ENCODE results near the gene POLR2L.

Gene POLR2L

GRCh38 chr11:813456-814096 lies 28.8 kb downstream of the POLR2L start:
- DNase-seq, result no peak

GRCh38 chr11:813072-813455 lies 29.3 kb downstream of the POLR2L start:
- DNase-seq, result no peak

- no peak for DNase-seq
These were observed 29.9 kb downstream of the POLR2L start for GRCh38 chr11:812390-812789.

GRCh38 chr11:811446-812245 lies 30.7 kb downstream of the POLR2L start:
- no peak for DNase-seq

- DNase-seq, result no peak
These were observed 32.2 kb downstream of the POLR2L start for GRCh38 chr11:810040-810567.

- DNase-seq, result peak; percentile 86 to 100 (median 97)
These were observed 32.9 kb downstream of the POLR2L start, which contains the start of gene RPLP2 for GRCh38 chr11:809287-810039. RPLP2 (plus strand) TSS chr11:809967; CDS start chr11:810235, 268 bp downstream.

GRCh38 chr11:808427-809286 lies 33.7 kb downstream of the POLR2L start:
- DNase-seq, result peak in 5 of 51 donors; percentile 69 to 88 (median 77)

- no peak for DNase-seq
These were observed 37.7 kb downstream of the POLR2L start for GRCh38 chr11:804599-804964.

GRCh38 chr11:803770-804598 lies 38.3 kb downstream of the POLR2L start:
- DNase-seq, result no peak

GRCh38 chr11:803467-803742 lies 38.9 kb downstream of the POLR2L start:
- DNase-seq, result no peak

GRCh38 chr11:802693-803466 lies 39.4 kb downstream of the POLR2L start:
- DNase-seq, result no peak

- no peak for DNase-seq
These were observed 40.2 kb downstream of the POLR2L start for GRCh38 chr11:802018-802617.

GRCh38 chr11:801097-801780 lies 41.1 kb downstream of the POLR2L start:
- DNase-seq, result no peak

GRCh38 chr11:800473-800872 lies 41.9 kb downstream of the POLR2L start:
- no peak for DNase-seq

- no peak for DNase-seq
These were observed 42.5 kb downstream of the POLR2L start for GRCh38 chr11:799641-800316.

GRCh38 chr11:798093-798713 lies 44.1 kb downstream of the POLR2L start, which contains the start of gene SLC25A22:
SLC25A22 (minus strand) TSS chr11:798281; CDS start chr11:795006, 3,275 bp downstream.
- peak in 44 of 51 donors; percentile 36 to 86 (median 70) for DNase-seq

All from hypothalamus (tissue), 51 donors.